SU-DHL-6 (cell line): ENCODE measurements around the gene MYZAP.

Source experiments
- EZH2phosphoT487 ChIP-seq: fragments of 200-600 bp; sonication (generic), shearing (Covaris generic); conservative IDR thresholded peaks from 2 replicates; pipeline ENCODE4 v1.6.1; 2018; ENCODE audit warnings: mild to moderate bottlenecking, antibody characterized with exemption, low read length, moderate library complexity, mixed read lengths
- TF ChIP-seq, protein P1 (sequence below): fragments of 200-600 bp; sonication (generic); IDR thresholded peaks from one replicate; pipeline ENCODE4 v1.5.1; 2017; ENCODE audit warnings: antibody characterized with exemption, mild to moderate bottlenecking, low read length, moderate library complexity; ENCODE audit not compliant: insufficient read depth, poor library complexity, severe bottlenecking

DNA sequence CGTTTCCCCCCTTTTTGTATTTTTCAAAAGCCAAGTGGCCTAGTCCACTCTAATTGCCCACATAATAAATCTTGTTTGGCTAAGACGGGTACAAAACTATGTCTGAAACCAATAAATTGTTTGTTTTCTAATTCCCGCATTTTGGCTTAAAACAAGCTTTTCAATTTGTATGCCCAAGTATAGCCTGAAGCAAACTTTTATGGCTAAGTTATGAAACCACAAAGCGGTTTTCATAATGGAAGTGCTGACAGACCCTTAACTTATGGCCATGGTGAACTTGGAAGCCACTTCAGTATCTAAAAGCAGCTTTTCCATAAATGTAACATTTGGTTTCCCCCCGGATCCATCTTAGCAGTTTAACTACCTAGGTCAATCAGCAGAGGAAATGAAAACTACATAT, 84.9 kb downstream of the MYZAP start:
- TF ChIP-seq, protein P1, sequence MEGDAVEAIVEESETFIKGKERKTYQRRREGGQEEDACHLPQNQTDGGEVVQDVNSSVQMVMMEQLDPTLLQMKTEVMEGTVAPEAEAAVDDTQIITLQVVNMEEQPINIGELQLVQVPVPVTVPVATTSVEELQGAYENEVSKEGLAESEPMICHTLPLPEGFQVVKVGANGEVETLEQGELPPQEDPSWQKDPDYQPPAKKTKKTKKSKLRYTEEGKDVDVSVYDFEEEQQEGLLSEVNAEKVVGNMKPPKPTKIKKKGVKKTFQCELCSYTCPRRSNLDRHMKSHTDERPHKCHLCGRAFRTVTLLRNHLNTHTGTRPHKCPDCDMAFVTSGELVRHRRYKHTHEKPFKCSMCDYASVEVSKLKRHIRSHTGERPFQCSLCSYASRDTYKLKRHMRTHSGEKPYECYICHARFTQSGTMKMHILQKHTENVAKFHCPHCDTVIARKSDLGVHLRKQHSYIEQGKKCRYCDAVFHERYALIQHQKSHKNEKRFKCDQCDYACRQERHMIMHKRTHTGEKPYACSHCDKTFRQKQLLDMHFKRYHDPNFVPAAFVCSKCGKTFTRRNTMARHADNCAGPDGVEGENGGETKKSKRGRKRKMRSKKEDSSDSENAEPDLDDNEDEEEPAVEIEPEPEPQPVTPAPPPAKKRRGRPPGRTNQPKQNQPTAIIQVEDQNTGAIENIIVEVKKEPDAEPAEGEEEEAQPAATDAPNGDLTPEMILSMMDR: no peak
- TF ChIP-seq EZH2phosphoT487: no peak
